ENCODE data around the gene C1D.

The C1D gene

DNA sequence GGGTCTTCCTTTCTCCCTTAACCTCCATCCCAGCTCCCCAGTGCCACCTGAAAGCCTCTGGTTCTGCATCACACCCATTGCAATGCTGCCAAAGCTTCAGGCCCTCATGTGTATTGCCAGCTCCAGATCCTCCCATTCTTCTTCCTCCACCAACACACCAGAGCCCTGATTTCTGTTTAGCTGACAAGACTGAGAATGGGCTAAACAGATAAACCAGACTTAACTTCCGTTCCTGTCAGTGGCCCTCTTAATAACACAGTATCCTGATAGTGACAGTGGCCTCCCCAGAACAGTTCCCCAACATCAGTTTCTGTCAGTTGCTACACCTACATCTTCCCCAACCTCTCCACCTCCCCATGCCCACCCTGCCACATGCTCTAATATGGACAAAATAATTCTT lies 31.3 kb upstream of the C1D start:
- Histone ChIP-seq H3K4me2 (ENCODE audit: low read depth, low read length, poor library complexity, severe bottlenecking) (no peak overlapping the region), H3K79me2 (ENCODE audit: insufficient read depth, low read length) (no peaks in the 10 kb centered on the region), H3K9me2 (replicated peaks; ENCODE audit: low read depth, low read length) (no peaks in the 10 kb centered on the region), H3K36me3 (ENCODE audit: insufficient read depth, low read length) (no peaks in the 10 kb centered on the region), H3F3A (ENCODE audit: low read depth) (peaks cover 6% of the 10 kb centered on the region), H3K4me1 (ENCODE audit: insufficient read depth, low read length, poor library complexity, severe bottlenecking) (peaks cover 43% of the 10 kb centered on the region), H4K20me1 (ENCODE audit: insufficient read depth, low read length, poor library complexity, severe bottlenecking) (no peaks in the 10 kb centered on the region), H3K9ac (ENCODE audit: low read depth, low read length, poor library complexity, severe bottlenecking) (no peak overlapping the region), H3K9me3 (ENCODE audit: insufficient read depth, low read depth, low read length) (no peaks in the 10 kb centered on the region), H3K4me3 (ENCODE audit: low read length, poor library complexity, severe bottlenecking) (no peak overlapping the region), H2AFZ (ENCODE audit: low read length) (no peak overlapping the region; the same call in 1 of the 2 replicates), H3K27me3 (ENCODE audit: insufficient read depth, low read length, poor library complexity, severe bottlenecking) (no peaks in the 10 kb centered on the region)
- no peak for TF ChIP-seq EZH2phosphoT487 (IDR thresholded peaks at IDR 0.05; ENCODE audit: borderline replicate concordance)
- no peak for TF ChIP-seq CTCF (conservative IDR thresholded peaks at IDR 0.05; ENCODE audit: low read length)

DNA sequence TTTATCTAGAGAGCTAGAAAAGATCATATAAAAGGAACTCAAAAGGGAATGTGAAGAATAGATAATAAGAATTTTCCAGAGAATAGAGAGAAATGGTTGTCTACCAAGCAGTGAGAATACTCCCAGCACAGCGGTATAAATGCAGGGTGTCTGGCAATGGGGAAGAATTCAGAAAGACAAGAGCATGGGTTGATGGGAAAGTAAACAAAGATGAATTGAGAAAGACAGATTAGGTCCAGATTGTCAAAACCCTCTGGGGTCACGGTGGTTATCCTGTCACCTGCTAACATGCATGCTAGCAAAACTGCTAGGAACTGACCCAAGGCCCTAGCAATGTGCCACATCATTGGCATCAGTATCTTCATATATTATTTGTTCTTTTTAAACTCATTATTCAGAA lies 30.8 kb upstream of the C1D start:
- Histone ChIP-seq H4K20me1 (ENCODE audit: insufficient read depth, low read length, poor library complexity, severe bottlenecking) (no peaks in the 10 kb centered on the region), H3K9me2 (replicated peaks; ENCODE audit: low read depth, low read length) (no peaks in the 10 kb centered on the region), H3K4me2 (ENCODE audit: low read depth, low read length, poor library complexity, severe bottlenecking) (no peak overlapping the region), H3K4me3 (ENCODE audit: low read length, poor library complexity, severe bottlenecking) (no peak overlapping the region), H3K4me1 (ENCODE audit: insufficient read depth, low read length, poor library complexity, severe bottlenecking) (peaks cover 47% of the 10 kb centered on the region), H3K27me3 (ENCODE audit: insufficient read depth, low read length, poor library complexity, severe bottlenecking) (no peaks in the 10 kb centered on the region), H2AFZ (ENCODE audit: low read length) (no peak overlapping the region), H3K9me3 (ENCODE audit: insufficient read depth, low read depth, low read length) (no peaks in the 10 kb centered on the region), H3K9ac (ENCODE audit: low read depth, low read length, poor library complexity, severe bottlenecking) (no peak overlapping the region), H3K36me3 (ENCODE audit: insufficient read depth, low read length) (no peaks in the 10 kb centered on the region), H3F3A (ENCODE audit: low read depth) (peaks cover 7% of the 10 kb centered on the region), H3K79me2 (ENCODE audit: insufficient read depth, low read length) (no peaks in the 10 kb centered on the region)
- TF ChIP-seq EZH2phosphoT487 (IDR thresholded peaks at IDR 0.05; ENCODE audit: borderline replicate concordance) (no peak), CTCF (conservative IDR thresholded peaks at IDR 0.05; ENCODE audit: low read length) (no peak)

- H3K4me1 ChIP-seq (ENCODE audit: insufficient read depth, low read length, poor library complexity, severe bottlenecking) = peaks cover 59% of the 10 kb centered on the region
Measured at GRCh38 chr2:68091439-68092034, 28.7 kb upstream of the C1D start.

More at GRCh38 chr2:68091439-68092034, 28.7 kb upstream of the C1D start:
- Histone ChIP-seq H3K9me3 (ENCODE audit: insufficient read depth, low read depth, low read length) (no peaks in the 10 kb centered on the region), H2AFZ (ENCODE audit: low read length) (no peak overlapping the region), H3K79me2 (ENCODE audit: insufficient read depth, low read length) (no peaks in the 10 kb centered on the region), H3K4me2 (ENCODE audit: low read depth, low read length, poor library complexity, severe bottlenecking) (no peak overlapping the region), H3K36me3 (ENCODE audit: insufficient read depth, low read length) (no peaks in the 10 kb centered on the region), H3K4me3 (ENCODE audit: low read length, poor library complexity, severe bottlenecking) (no peak overlapping the region), H3K9ac (ENCODE audit: low read depth, low read length, poor library complexity, severe bottlenecking) (no peak overlapping the region), H3K27me3 (ENCODE audit: insufficient read depth, low read length, poor library complexity, severe bottlenecking) (no peaks in the 10 kb centered on the region), H4K20me1 (ENCODE audit: insufficient read depth, low read length, poor library complexity, severe bottlenecking) (no peaks in the 10 kb centered on the region), H3K9me2 (replicated peaks; ENCODE audit: low read depth, low read length) (no peaks in the 10 kb centered on the region), H3F3A (ENCODE audit: low read depth) (peaks cover 7% of the 10 kb centered on the region)
- TF ChIP-seq EZH2phosphoT487 (IDR thresholded peaks at IDR 0.05; ENCODE audit: borderline replicate concordance) = no peak
- no peak for TF ChIP-seq CTCF (conservative IDR thresholded peaks at IDR 0.05; ENCODE audit: low read length)
